Hepatocyte (in vitro differentiated cells): ENCODE data around the gene RIPK1. TPM values are rescaled to one million over a fixed set of nuclear protein-coding genes. Genes with fewer than 3 reads are reported as not detected.

Source experiments
- DNase-seq: peaks from one replicate; pipeline ENCODE4 v3.0.0-alpha.2; 2016; ENCODE audit warnings: low spot score
- H2AFZ ChIP-seq: fragments of 200-600 bp; sonication (generic); 2 replicates; pipeline ENCODE4 v1.6.0; 2016; ENCODE audit warnings: antibody characterized with exemption, mild to moderate bottlenecking
- H3K27ac ChIP-seq: fragments of 200-600 bp; sonication (generic); 2 replicates; pipeline ENCODE4 v1.5.1; 2016; ENCODE audit warnings: mild to moderate bottlenecking
- H3K27me3 ChIP-seq: fragments of 200-600 bp; sonication (generic); 2 replicates; pipeline ENCODE4 v1.6.1; 2016
- H3K36me3 ChIP-seq: fragments of 200-600 bp; sonication (generic); replicated peaks from 2 replicates; pipeline ENCODE4 v1.5.1; 2016; ENCODE audit warnings: low read depth; ENCODE audit not compliant: insufficient read depth
- H3K4me1 ChIP-seq: fragments of 200-600 bp; sonication (generic); 2 replicates; pipeline ENCODE4 v1.5.1; 2016; ENCODE audit warnings: mild to moderate bottlenecking, moderate library complexity; ENCODE audit not compliant: insufficient read depth
- H3K4me2 ChIP-seq: fragments of 200-600 bp; sonication (generic); 2 replicates; pipeline ENCODE4 v1.6.0; 2016
- H3K4me3 ChIP-seq: fragments of 200-600 bp; sonication (generic); 2 replicates; pipeline ENCODE4 v1.5.1; 2016; ENCODE audit warnings: mild to moderate bottlenecking
- H3K79me2 ChIP-seq: fragments of 200-600 bp; sonication (generic); 2 replicates; pipeline ENCODE4 v1.6.0; 2017; ENCODE audit warnings: mild to moderate bottlenecking
- H3K9me2 ChIP-seq: fragments of 200-600 bp; sonication (generic); replicated peaks from 2 replicates; pipeline ENCODE4 v1.6.0; 2017; ENCODE audit warnings: mild to moderate bottlenecking; ENCODE audit not compliant: insufficient read depth
- H3K9me3 ChIP-seq: fragments of 200-600 bp; sonication (generic); 2 replicates; pipeline ENCODE4 v1.5.1; 2016; ENCODE audit warnings: low read depth, mild to moderate bottlenecking
- H4K20me1 ChIP-seq: fragments of 200-600 bp; sonication (generic); 2 replicates; pipeline ENCODE4 v1.6.0; 2016; ENCODE audit warnings: mild to moderate bottlenecking; ENCODE audit not compliant: insufficient read depth, poor library complexity, severe bottlenecking
- EZH2 ChIP-seq: fragments of 200-600 bp; sonication (generic); IDR thresholded peaks from 2 replicates; pipeline ENCODE4 v1.6.1; 2016; ENCODE audit warnings: antibody characterized with exemption, mild to moderate bottlenecking, borderline replicate concordance
- EZH2phosphoT487 ChIP-seq: fragments of 200-600 bp; sonication (generic); IDR thresholded peaks from one replicate; pipeline ENCODE4 v1.6.1; 2018; ENCODE audit warnings: antibody characterized with exemption, mild to moderate bottlenecking, low read depth, moderate library complexity; ENCODE audit not compliant: unreplicated experiment, severe bottlenecking
- WGBS: methylation state at CpG from one replicate; pipeline ENCODE4 v1.1.6; 2016; ENCODE audit warnings: low lambda C conversion rate; ENCODE audit errors: missing lambda C conversion rate; 5-methylcytosine and 5-hydroxymethylcytosine counted together
- polyA plus RNA-seq: library from polyadenylated mRNA; unstranded; fragments of >200 nt; fragmentation: Nextera tagmentation; extraction: Ambion mirVana; gene quantifications from 2 replicates; pipeline ENCODE4 v1.2.1, GENCODE V29; 2016
- total RNA-seq: library from RNA; depleted of rRNA; stranded (reverse); fragments of >200 nt; gene quantifications from 2 replicates; pipeline ENCODE4 v1.2.3, GENCODE V29; 2014
- TF ChIP-seq, protein P1 (sequence below): fragments of 200-600 bp; sonication (generic); IDR thresholded peaks from 2 replicates; pipeline ENCODE4 v1.5.1; 2016; ENCODE audit warnings: antibody characterized with exemption, mild to moderate bottlenecking; ENCODE audit not compliant: poor library complexity

The RIPK1 gene
- total and polyA plus RNA-seq, 2 experiments from 2014 or later = 14.6 to 16.2 TPM

- H3K27ac ChIP-seq = no peak overlapping the region
- 74% methylated on average over 15 of the region's 15 CpGs for WGBS
- no peaks in the 10 kb centered on the region for H4K20me1 ChIP-seq
- no peak overlapping the region for H2AFZ ChIP-seq
- TF ChIP-seq EZH2phosphoT487 = no peak
- TF ChIP-seq, protein P1, sequence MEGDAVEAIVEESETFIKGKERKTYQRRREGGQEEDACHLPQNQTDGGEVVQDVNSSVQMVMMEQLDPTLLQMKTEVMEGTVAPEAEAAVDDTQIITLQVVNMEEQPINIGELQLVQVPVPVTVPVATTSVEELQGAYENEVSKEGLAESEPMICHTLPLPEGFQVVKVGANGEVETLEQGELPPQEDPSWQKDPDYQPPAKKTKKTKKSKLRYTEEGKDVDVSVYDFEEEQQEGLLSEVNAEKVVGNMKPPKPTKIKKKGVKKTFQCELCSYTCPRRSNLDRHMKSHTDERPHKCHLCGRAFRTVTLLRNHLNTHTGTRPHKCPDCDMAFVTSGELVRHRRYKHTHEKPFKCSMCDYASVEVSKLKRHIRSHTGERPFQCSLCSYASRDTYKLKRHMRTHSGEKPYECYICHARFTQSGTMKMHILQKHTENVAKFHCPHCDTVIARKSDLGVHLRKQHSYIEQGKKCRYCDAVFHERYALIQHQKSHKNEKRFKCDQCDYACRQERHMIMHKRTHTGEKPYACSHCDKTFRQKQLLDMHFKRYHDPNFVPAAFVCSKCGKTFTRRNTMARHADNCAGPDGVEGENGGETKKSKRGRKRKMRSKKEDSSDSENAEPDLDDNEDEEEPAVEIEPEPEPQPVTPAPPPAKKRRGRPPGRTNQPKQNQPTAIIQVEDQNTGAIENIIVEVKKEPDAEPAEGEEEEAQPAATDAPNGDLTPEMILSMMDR = no peak
- no peak for TF ChIP-seq EZH2
- no peak for DNase-seq
- H3K36me3 ChIP-seq = no peaks in the 10 kb centered on the region
- H3K9me3 ChIP-seq = no peaks in the 10 kb centered on the region
- H3K4me3 ChIP-seq = no peak overlapping the region
- H3K9me2 ChIP-seq = no peaks in the 10 kb centered on the region
- H3K4me1 ChIP-seq = no peaks in the 10 kb centered on the region
- no peak overlapping the region for H3K4me2 ChIP-seq
- H3K27me3 ChIP-seq = no peaks in the 10 kb centered on the region
- no peaks in the 10 kb centered on the region for H3K79me2 ChIP-seq
Measured at GRCh38 chr6:3031857-3032640, 36.2 kb upstream of the RIPK1 start.

DNA sequence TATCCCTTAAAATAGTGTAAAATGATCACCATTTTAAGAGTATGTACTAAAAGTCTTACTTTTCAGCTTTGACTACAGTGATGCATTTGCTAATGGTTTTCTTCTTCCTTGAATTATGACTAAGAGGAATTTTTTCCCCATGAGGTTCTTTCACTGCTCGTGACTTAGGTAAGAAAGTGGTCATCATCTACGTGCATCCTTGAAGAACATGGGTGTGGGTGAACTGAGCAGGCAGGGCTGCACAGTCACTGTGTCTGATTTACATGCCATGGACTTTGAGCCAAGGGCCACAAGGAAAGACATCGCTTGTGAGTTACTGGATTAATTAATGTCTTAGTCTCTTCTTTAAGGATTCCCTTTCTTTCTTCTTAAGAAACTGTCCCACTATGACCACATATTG, 35.3 kb upstream of the RIPK1 start:
- no peaks in the 10 kb centered on the region for H3K9me3 ChIP-seq
- no peak overlapping the region for H3K4me3 ChIP-seq
- no peaks in the 10 kb centered on the region for H3K9me2 ChIP-seq
- TF ChIP-seq, protein P1 = no peak
- TF ChIP-seq EZH2phosphoT487 (no peak), EZH2 (no peak)
- no peaks in the 10 kb centered on the region for H4K20me1 ChIP-seq
- no peaks in the 10 kb centered on the region for H3K36me3 ChIP-seq
- no peak overlapping the region for H3K4me2 ChIP-seq
- DNase-seq = peak; percentile 42
- peak overlapping the region; percentile 26 for H3K27ac ChIP-seq
- H3K4me1 ChIP-seq = no peaks in the 10 kb centered on the region
- H3K79me2 ChIP-seq = no peaks in the 10 kb centered on the region
- H2AFZ ChIP-seq = no peak overlapping the region
- 83% methylated on average over 3 of the region's 3 CpGs for WGBS
- no peaks in the 10 kb centered on the region for H3K27me3 ChIP-seq

DNA sequence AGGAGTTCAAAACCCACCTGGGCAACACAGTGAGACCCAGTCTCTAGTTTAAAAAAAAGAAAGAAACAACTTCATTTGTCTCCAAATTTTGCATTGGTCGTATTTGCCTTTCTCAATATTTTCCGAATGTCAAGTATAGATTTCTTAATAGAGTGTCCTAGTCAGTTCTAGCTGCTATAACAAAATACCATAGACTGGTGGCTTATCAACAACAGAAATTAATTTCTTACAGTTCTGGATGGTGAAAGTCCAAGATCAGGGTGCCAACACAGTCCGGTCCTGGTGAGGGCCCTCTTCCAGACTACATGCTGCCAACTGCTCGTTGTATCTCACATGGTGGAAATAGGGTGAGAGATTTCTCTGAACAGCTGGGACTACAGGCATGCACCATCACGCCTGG, 34.6 kb upstream of the RIPK1 start:
- no peaks in the 10 kb centered on the region for H4K20me1 ChIP-seq
- H3K9me3 ChIP-seq = no peaks in the 10 kb centered on the region

More for the DNA sequence above, 34.6 kb upstream of the RIPK1 start:
- TF ChIP-seq EZH2 (no peak), EZH2phosphoT487 (no peak)
- TF ChIP-seq, protein P1 = no peak
- Histone ChIP-seq H3K36me3 (no peaks in the 10 kb centered on the region), H3K4me2 (no peak overlapping the region), H2AFZ (no peak overlapping the region), H3K27ac (peak overlapping the region; percentile 15), H3K4me3 (no peak overlapping the region), H3K9me2 (no peaks in the 10 kb centered on the region), H3K4me1 (no peaks in the 10 kb centered on the region), H3K27me3 (no peaks in the 10 kb centered on the region), H3K79me2 (no peaks in the 10 kb centered on the region)
- WGBS = 94% methylated on average over 5 of the region's 5 CpGs
- no peak for DNase-seq
